Skin of body (tissue), 2 donors: ENCODE measurements around the gene MEA1. TPM values are rescaled to one million over a fixed set of nuclear protein-coding genes. Genes with fewer than 3 reads are reported as not detected.
"Not testable (repeated sequence)": the region's sequence is repeated elsewhere in the genome, so short reads cannot be mapped to it uniquely, and the experiment has no call there.

Source experiments
- DNase-seq: peaks from one replicate; lab custom pipeline; 2025; lab: John Stamatoyannopoulos, UW
- total RNA-seq: library from RNA; depleted of rRNA; stranded (reverse); fragments of >200 nt; gene quantifications from one replicate; pipeline ENCODE4 v1.2.3, GENCODE V29; 2014

Gene MEA1
- total RNA-seq, 1 donor from 2014 or later: 28.9 TPM

- no peak for DNase-seq
Measured at GRCh38 chr6:43012364-43012763, 1.4 kb downstream of the MEA1 start.

- no peak for DNase-seq
Measured at GRCh38 chr6:43011207-43011606, 2.5 kb downstream of the MEA1 start.

GRCh38 chr6:43009124-43009523, 4.6 kb downstream of the MEA1 start:
- peak; percentile 20 for DNase-seq

- no peak for DNase-seq
Measured at GRCh38 chr6:43007126-43007525, 6.6 kb downstream of the MEA1 start.

GRCh38 chr6:43006251-43006650, 7.5 kb downstream of the MEA1 start:
- no peak for DNase-seq

- no peak for DNase-seq
Measured at GRCh38 chr6:43005844-43006243, 7.9 kb downstream of the MEA1 start.

GRCh38 chr6:43001843-43002242, 11.9 kb downstream of the MEA1 start:
- DNase-seq: no peak

GRCh38 chr6:42998205-42998604, 15.5 kb downstream of the MEA1 start:
- not testable (repeated sequence) for DNase-seq

GRCh38 chr6:42996513-42996912, 17.2 kb downstream of the MEA1 start:
- DNase-seq: no peak

- DNase-seq: no peak
Measured at GRCh38 chr6:42993445-42993844, 20.3 kb downstream of the MEA1 start.

- DNase-seq: no peak
Measured at GRCh38 chr6:42989923-42990322, 23.8 kb downstream of the MEA1 start.

GRCh38 chr6:42988486-42989020, 25.2 kb downstream of the MEA1 start:
- no peak for DNase-seq

- no peak for DNase-seq
Measured at GRCh38 chr6:42987533-42988451, 26.0 kb downstream of the MEA1 start.

GRCh38 chr6:42984924-42985475, 28.7 kb downstream of the MEA1 start:
- no peak for DNase-seq

GRCh38 chr6:42984001-42984923, 29.5 kb downstream of the MEA1 start, which contains the start of gene PPP2R5D:
PPP2R5D (plus strand) TSS chr6:42984570; CDS start chr6:42984678, 108 bp downstream.
- DNase-seq: peak; percentile 98

- no peak for DNase-seq
Measured at GRCh38 chr6:42981836-42982235, 31.9 kb downstream of the MEA1 start.

- DNase-seq: peak; percentile 57
Measured at GRCh38 chr6:42979523-42980177, 34.1 kb downstream of the MEA1 start.

GRCh38 chr6:42978839-42979522, 34.8 kb downstream of the MEA1 start, which contains the start of gene PEX6:
PEX6 (minus strand) TSS chr6:42979181; CDS start chr6:42979150, 31 bp downstream.
- peak; percentile 88 for DNase-seq

GRCh38 chr6:42978487-42978838, 35.3 kb downstream of the MEA1 start:
- no peak for DNase-seq

- DNase-seq: no peak
Measured at GRCh38 chr6:42974919-42975505, 38.7 kb downstream of the MEA1 start.
